22Rv1 (cell line): ENCODE measurements around the gene FARS2.

Source experiments
- CTCF ChIP-seq: fragments of 450-650 bp; IDR thresholded peaks from 2 replicates; pipeline ENCODE4 v1.5.1; 2017; ENCODE audit warnings: mild to moderate bottlenecking
- ZFX ChIP-seq: fragments of 450-650 bp; IDR thresholded peaks from 2 replicates; pipeline ENCODE4 v1.6.1; 2017; ENCODE audit warnings: antibody characterized with exemption, borderline replicate concordance

- TF ChIP-seq CTCF = no peak
- TF ChIP-seq ZFX = no peak
Measured at GRCh38 chr6:5328800-5329199, 67.5 kb downstream of the FARS2 start.
